ENCODE data around the gene BCAP31.

DNA sequence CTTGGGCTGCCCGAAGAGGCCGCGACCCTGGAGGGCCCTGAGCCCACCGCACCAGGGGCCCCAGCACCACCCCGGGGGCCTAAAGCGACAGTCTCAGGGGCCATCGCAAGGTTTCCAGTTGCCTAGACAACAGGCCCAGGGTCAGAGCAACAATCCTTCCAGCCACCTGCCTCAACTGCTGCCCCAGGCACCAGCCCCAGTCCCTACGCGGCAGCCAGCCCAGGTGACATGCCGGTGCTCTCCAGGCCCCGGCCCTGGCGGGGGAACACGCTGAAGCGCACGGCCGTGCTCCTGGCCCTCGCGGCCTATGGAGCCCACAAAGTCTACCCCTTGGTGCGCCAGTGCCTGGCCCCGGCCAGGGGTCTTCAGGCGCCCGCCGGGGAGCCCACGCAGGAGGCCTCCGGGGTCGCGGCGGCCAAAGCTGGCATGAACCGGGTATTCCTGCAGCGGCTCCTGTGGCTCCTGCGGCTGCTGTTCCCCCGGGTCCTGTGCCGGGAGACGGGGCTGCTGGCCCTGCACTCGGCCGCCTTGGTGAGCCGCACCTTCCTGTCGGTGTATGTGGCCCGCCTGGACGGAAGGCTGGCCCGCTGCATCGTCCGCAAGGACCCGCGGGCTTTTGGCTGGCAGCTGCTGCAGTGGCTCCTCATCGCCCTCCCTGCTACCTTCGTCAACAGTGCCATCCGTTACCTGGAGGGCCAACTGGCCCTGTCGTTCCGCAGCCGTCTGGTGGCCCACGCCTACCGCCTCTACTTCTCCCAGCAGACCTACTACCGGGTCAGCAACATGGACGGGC lies 1.0 kb upstream of the BCAP31 start:
- TF ChIP-seq, protein P1, sequence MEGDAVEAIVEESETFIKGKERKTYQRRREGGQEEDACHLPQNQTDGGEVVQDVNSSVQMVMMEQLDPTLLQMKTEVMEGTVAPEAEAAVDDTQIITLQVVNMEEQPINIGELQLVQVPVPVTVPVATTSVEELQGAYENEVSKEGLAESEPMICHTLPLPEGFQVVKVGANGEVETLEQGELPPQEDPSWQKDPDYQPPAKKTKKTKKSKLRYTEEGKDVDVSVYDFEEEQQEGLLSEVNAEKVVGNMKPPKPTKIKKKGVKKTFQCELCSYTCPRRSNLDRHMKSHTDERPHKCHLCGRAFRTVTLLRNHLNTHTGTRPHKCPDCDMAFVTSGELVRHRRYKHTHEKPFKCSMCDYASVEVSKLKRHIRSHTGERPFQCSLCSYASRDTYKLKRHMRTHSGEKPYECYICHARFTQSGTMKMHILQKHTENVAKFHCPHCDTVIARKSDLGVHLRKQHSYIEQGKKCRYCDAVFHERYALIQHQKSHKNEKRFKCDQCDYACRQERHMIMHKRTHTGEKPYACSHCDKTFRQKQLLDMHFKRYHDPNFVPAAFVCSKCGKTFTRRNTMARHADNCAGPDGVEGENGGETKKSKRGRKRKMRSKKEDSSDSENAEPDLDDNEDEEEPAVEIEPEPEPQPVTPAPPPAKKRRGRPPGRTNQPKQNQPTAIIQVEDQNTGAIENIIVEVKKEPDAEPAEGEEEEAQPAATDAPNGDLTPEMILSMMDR (IDR thresholded peaks at IDR 0.05), result no peak
- no peak for TF ChIP-seq POLR2A (IDR thresholded peaks at IDR 0.05)

All from heart left ventricle (tissue), 13 donors.